Right lobe of liver (tissue), 4 donors: ENCODE measurements around the gene SIN3B.

Source experiments
- CTCF ChIP-seq, 4 donors: fragments of 200-600 bp in 3 of 4; fragments of 450-650 bp in 1 of 4; IDR thresholded peaks; one replicate each; pipeline versions ENCODE4 v1.5.1 to v1.8.0; 2016 to 2022; ENCODE audit warnings: antibody characterized with exemption in 4 of 4, mild to moderate bottlenecking in 2 of 4
- POLR2A ChIP-seq: fragments of 450-650 bp; IDR thresholded peaks from one replicate; pipeline ENCODE4 v1.6.1; 2017; ENCODE audit warnings: antibody characterized with exemption, mild to moderate bottlenecking
- donor health status: DM: no; HTN: no; CAD: no.
- donor health status: DM: no; HTN: no; CAD: no.
- donor health status: DM: no; HTN: yes; CAD: no.

GRCh38 chr19:16794456-16795441, 34.4 kb upstream of the SIN3B start:
- TF ChIP-seq CTCF (IDR thresholded peaks at IDR 0.05) (no peak), POLR2A (no peak)
